Ammon's horn (tissue), 1 donor: ENCODE measurements around the gene CBX2.
A peak's percentile ranks its signal among the peaks of the same experiment; 100 is the strongest.

Experiments used
- DNase-seq: peaks from one replicate; pipeline ENCODE4 v3.0.0-alpha.2; 2016; ENCODE audit warnings: low spot score

The CBX2 gene

GRCh38 chr17:79829457-79829856 is 51.5 kb downstream of the CBX2 start:
- no peak for DNase-seq

GRCh38 chr17:79830303-79830702 is 52.4 kb downstream of the CBX2 start:
- DNase-seq = no peak

- no peak for DNase-seq
These were observed 52.9 kb downstream of the CBX2 start for GRCh38 chr17:79830763-79831264.

DNA sequence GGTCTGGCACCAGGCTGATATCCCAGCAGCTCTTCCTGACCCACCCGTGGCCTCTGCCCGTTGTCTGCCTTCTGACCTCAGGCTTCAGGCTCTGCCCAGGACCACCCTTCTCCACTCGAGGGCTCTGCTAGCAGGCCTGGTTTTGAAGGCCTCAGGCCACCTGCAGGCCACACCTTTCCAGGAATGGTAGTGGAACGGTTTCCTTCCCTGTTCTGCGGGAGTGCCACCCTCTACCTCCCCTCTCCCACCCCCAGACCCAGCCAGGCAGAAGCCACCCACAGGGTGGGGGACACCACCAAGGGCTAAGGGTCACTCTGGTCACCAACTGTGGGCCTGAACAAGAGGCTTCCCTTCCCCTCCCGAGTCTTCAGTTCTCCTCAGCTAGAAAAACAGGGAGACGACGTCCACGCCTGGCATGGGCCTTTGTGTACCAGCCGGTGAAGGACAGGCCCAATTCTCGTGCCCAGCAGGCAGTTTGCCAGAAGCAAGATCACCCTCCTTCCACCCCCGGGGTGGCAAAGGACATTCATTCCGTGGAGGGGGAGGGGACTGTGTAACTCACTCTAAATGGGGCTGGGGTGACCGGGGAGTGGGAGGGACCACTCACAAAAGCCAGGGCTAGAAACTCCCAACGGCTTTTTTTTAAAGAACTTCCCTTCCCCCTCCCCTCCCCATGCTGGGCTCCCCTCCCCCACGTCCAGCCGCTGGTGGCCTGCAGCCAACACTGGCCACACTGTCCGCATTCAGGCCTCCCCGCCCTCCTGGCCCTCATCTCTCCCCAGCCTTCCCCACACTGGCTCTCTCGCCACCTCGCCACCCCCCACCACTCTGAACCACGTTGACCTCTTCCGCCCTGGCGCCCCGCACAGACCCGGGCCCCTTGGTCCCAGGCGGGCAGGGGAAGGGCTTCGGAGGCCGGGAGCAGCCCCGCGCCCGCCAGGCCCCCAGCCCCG is 53.6 kb downstream of the CBX2 start:
- peak; percentile 88 for DNase-seq

GRCh38 chr17:79832218-79833109 is 54.5 kb downstream of the CBX2 start:
- no peak for DNase-seq

- DNase-seq = no peak
These were observed 55.1 kb downstream of the CBX2 start for GRCh38 chr17:79833110-79833450.

GRCh38 chr17:79833744-79834564 is 56.0 kb downstream of the CBX2 start:
- DNase-seq = no peak

DNA sequence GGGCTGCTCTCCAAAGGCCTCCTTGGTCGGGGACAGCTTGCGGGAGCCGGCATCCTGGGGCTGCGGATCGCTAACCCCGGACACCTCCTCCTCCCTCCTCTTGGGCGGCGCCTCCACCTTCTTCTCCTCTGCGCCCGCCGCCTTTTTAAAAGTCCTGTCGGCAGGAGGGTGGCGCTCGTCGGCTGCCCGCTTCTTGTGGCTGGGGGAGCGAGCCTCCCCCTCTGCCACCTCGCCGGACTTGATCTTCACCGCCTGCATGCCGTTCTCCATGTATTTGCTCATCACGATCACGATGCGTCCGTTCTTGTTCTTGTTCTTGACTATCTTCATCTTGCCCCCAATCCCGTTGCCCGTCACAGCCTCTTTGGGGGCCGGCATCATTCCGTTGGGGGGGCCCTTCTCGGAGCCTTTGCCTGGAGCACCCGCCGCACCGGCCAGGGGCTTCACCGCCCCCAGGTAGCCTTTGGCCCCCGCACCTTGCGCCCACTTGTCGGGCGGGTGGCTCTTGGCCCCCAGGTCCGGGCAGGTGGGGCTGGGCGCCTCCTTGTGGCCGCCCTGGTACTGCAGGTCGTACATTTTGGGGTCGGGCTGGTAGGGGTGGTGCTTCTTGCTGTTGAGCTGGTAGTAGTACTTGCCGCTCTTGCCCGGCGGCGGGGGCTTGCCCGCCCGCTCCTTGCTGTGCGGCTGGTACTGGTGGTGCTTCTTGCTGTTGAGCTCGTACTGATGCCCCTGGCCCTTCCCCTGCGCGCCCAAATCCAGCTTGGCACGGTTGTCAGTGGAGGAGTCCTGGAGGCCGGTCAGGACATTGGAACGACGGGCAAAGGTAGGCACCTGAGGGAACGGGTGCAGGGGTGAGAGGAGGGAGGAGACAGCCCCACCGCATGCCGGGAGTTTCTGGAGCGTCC is 56.9 kb downstream of the CBX2 start:
- DNase-seq = no peak

DNA sequence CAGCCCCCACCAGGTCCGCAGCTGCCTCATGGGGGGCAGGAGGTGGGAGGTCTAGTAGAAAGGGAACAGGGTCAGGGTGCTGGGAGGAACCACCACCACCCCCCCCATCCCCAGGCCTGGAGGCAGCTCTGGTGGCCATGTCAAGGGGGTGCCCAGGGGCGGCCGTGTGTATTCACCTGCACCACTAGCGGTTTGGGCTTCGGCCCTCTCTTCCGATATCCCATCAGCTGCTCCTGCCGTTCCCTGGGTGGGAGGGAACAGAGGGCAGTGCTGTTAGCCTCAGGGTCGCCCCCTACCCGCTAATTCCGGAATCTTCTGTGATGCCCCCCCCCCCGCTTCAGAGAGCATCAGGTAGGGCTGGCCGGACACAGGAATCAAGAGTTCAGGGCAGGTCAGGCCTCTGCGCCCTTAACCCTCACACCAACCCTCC is 57.5 kb downstream of the CBX2 start:
- no peak for DNase-seq

DNA sequence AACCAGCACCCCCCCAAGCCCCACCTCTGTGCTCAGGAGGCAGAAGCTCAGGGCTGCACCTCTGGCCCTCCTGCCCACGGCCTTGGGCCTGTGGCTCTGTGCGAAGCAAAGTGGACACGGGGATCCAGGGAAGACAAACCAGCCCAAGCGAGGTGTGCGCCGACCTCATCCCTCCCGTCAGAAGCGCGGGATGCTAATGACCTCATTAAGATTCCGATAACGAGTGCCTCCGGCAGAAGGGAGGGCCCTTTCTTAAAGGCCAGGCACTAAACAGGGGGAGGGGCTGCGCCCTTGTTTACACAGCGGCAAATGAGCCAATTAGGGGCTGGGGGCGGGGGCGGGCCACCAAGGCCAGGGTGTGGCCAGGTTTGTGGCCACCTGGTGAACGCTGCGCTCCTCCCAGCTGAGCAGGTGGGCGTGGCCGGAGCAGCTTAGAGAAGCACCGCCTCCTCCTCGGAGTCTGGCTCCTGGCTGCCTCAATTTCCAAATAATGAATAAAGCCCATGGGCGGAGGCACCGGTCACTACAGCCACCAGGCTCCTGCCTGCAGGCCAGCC is 58.1 kb downstream of the CBX2 start:
- DNase-seq = no peak

- no peak for DNase-seq
These were observed 58.6 kb downstream of the CBX2 start for GRCh38 chr17:79836510-79836971.

DNA sequence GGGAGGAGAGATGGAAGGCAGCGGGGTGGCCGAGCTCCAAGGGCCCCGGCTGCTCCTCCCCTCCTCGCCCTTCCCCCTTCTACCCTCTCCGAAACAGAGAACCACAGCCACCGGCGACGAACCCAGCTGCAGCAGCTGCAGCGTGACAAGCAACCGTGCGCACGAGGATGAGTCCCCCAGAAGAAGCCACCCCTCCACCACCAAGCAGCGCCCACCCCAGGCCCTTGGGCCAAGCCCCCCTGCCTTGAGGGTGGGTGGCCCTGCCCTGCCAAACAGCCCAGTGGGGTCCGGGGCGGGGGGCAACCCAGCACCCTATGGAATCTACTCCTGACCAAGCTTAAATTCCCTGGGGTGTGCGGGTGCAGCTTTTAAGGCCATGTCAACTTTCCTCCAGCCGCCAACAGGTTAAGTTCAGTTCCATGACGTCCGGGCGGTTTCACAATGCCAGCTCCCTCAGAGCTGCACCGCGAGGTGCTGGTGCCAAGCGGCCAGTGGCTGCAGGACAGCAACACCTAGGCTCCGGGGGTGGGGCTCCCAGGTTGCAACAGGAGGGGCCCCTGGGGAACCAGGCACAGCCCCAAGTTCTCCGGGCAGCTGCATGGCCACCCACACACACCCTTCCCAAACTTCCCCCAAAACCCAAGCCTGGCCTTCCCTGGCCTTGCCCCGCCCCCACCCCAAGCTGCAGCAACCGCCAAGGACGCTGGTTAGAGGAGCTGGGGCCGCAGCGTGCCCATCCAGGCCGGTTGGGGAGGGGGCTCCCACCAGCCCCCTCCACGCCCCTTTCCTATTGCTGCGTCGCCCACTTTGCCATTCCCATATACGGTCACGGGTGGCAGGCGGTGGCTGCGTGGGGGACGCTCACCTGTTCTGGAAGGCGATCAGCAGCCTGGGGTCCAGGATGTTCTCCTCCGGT is 59.3 kb downstream of the CBX2 start:
- DNase-seq = no peak
